Suppressor macrophage treated with lipopolysaccharide for 4 hours (primary cell): ENCODE data around the gene CAPN15.

ENCODE experiments used
- DNase-seq: peaks from one replicate; pipeline ENCODE4 v3.0.0-alpha.2; 2020

The CAPN15 gene

GRCh38 chr16:548586-548985, 21.1 kb downstream of the CAPN15 start:
- no peak for DNase-seq

- no peak for DNase-seq
These were observed 22.2 kb downstream of the CAPN15 start for GRCh38 chr16:549544-550263.

GRCh38 chr16:551210-551609, 23.7 kb downstream of the CAPN15 start:
- DNase-seq, result no peak

GRCh38 chr16:552171-552570, 24.7 kb downstream of the CAPN15 start:
- no peak for DNase-seq

GRCh38 chr16:553601-554296, 26.2 kb downstream of the CAPN15 start:
- no peak for DNase-seq

GRCh38 chr16:554297-554621, 26.7 kb downstream of the CAPN15 start:
- DNase-seq, result no peak

- DNase-seq, result no peak
These were observed 27.3 kb downstream of the CAPN15 start for GRCh38 chr16:554640-555365.

- DNase-seq, result no peak
These were observed 28.3 kb downstream of the CAPN15 start for GRCh38 chr16:555528-556473.

GRCh38 chr16:556474-557173, 29.1 kb downstream of the CAPN15 start:
- DNase-seq, result no peak

GRCh38 chr16:557463-558297, 30.2 kb downstream of the CAPN15 start:
- DNase-seq, result no peak

GRCh38 chr16:558298-559020, 30.9 kb downstream of the CAPN15 start:
- DNase-seq, result no peak

GRCh38 chr16:559021-559380, 31.5 kb downstream of the CAPN15 start:
- DNase-seq, result no peak

GRCh38 chr16:559411-560203, 32.1 kb downstream of the CAPN15 start:
- no peak for DNase-seq

GRCh38 chr16:560204-560700, 32.7 kb downstream of the CAPN15 start, which contains the start of gene PRR35:
TSS of gene PRR35 (plus strand) at chr16:560394. CDS start at chr16:563295, 2,901 bp downstream.
- no peak for DNase-seq

- DNase-seq, result no peak
These were observed 33.3 kb downstream of the CAPN15 start for GRCh38 chr16:560701-561412.

- no peak for DNase-seq
These were observed 33.9 kb downstream of the CAPN15 start for GRCh38 chr16:561413-561794.

GRCh38 chr16:561957-562938, 34.7 kb downstream of the CAPN15 start:
- no peak for DNase-seq
